Subcutaneous abdominal adipose tissue (tissue), 5 donors: ENCODE data around the gene ZCCHC8.
A peak's percentile ranks its signal among the peaks of the same experiment; 100 is the strongest.

ENCODE experiments used
- H3K27ac ChIP-seq: one replicate; pipeline ENCODE4 v1.7.0; 2013; ENCODE audit warnings: low read depth, mild to moderate bottlenecking, inconsistent platforms, low read length, moderate library complexity
- H3K27me3 ChIP-seq, 5 donors: one replicate each; pipeline ENCODE4 v1.7.0; 2013; ENCODE audit warnings: low read length in 5 of 5, inconsistent platforms in 1 of 5; ENCODE audit not compliant: control insufficient read depth in 5 of 5, insufficient read depth in 4 of 5
- H3K36me3 ChIP-seq, 5 donors: one replicate each; pipeline ENCODE4 v1.7.0; 2013; ENCODE audit warnings: low read length in 5 of 5; ENCODE audit not compliant: control insufficient read depth in 5 of 5, insufficient read depth in 5 of 5
- H3K4me1 ChIP-seq, 5 donors: one replicate each; pipeline ENCODE4 v1.7.0; 2013; ENCODE audit warnings: low read length in 5 of 5, mild to moderate bottlenecking in 3 of 5, moderate library complexity in 1 of 5; ENCODE audit not compliant: control insufficient read depth in 5 of 5, insufficient read depth in 5 of 5
- H3K4me3 ChIP-seq, 5 donors: one replicate each; pipeline ENCODE4 v1.7.0; 2013; ENCODE audit warnings: low read length in 5 of 5, low read depth in 1 of 5
- H3K9ac ChIP-seq, 5 donors: one replicate each; pipeline ENCODE4 v1.7.0; 2013; ENCODE audit warnings: low read length in 5 of 5, mild to moderate bottlenecking in 4 of 5, moderate library complexity in 3 of 5
- H3K9me3 ChIP-seq, 5 donors: one replicate each; pipeline ENCODE4 v1.7.0; 2013; ENCODE audit warnings: low read length in 5 of 5; ENCODE audit not compliant: control insufficient read depth in 5 of 5
- donor health status: healthy.
- donor health status: healthy.
- donor health status: healthy.
- donor health status: healthy.
- donor health status: healthy.

ZCCHC8 gene

DNA sequence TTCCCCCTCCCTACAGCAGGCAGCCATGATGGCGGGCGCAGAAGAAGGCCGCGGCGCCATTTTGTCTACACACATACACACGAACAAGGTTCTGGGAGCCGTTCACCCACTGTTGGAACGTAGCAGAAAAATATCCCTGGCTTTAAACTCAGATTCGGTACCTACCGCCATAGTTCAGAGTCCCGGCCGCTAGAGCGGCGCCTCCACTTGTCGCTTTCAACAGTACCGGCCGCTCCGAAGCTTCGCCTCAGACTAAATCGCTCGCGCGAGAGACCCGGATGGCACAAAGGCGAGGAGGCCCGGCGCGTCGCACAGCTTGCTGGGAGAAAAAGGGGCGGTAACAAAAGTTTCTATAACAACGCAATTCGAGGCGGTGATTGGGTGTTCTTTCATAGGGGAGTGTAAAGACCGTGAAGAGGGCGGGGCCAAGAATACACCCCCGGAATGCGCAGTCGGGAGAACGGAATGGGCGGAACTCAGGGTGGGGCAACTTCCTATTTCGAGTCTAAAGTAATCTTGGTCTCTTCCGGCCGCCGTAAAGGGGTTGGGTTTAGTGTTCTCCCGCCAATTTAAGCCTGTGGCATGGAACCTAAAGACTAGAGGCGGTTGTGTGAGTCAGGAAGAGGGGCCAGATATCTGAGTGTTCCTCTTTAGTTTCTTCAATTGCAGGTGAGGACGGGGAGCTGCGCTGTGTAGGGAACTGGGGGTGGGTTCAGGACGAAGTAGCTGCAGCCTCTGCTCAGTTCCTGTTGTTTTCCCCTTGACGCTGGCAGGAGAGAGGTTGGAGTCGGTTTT, 26.1 kb upstream of the ZCCHC8 start, which contains the start of the genes KNTC1 and RSRC2:
KNTC1 (plus strand) TSS at position 567 of the 795 bp plus-strand sequence. CDS start 2,815 bp downstream, outside the sequence.
RSRC2 (minus strand) TSS at position 254 of the 795 bp plus-strand sequence; CDS start at position 171, 83 bp downstream.
- H3K4me3 ChIP-seq = peak within 1 kb of the TSS; percentile 90 to 99 (median 94)
- peaks cover 2 to 9% (median 4%) of the 10 kb centered on the region in 5 donors for H3K36me3 ChIP-seq
- peak within 1 kb of the TSS; percentile 98 to 100 (median 99) for H3K9ac ChIP-seq
- peak within 1 kb of the TSS; percentile 100 for H3K27ac ChIP-seq
- no peaks in the 10 kb centered on the region for H3K27me3 ChIP-seq
- H3K4me1 ChIP-seq = peaks cover 7 to 45% (median 40%) of the 10 kb centered on the region in 5 donors
- no peaks in the 10 kb centered on the region for H3K9me3 ChIP-seq

DNA sequence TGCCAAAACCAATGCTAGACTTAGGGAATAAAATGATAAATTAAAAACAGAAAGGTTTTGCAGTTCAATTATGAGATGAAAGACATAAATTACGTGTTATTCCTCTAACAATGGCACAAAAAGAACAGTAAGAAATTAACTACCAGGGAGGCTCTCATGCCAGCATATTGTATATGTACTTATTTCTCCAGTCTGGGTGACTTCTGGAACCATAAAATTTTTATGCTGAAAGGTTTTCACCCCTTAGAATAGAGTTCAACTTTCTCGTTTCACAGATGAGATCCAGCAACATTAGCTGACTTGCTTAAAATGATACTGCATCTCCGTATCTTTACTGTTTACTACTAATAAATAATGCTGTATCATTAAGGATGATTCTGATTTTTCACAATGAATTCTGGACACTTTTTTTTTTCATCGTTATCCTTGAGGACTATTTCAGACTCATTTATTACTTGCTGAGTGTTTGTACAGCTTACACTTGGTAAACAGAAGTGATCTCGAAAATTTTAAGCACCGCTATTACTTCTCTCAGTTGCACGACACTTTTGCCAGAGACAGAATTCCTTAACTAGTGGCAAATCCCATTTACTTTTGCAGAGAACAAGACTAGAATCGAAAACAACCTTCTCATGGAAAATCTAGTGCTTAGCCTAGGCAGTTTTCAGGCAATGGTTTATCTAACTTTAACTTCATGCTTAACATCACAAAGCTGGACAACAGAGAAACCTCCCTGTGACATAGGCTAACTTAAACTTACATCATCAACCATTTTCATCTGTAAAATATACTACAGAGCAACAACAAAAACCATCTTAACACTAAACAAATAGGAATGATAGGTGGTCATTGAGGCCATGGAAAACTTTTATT, 23.4 kb upstream of the ZCCHC8 start:
- Histone ChIP-seq H3K27me3 (no peaks in the 10 kb centered on the region), H3K4me1 (peaks cover 7 to 45% (median 42%) of the 10 kb centered on the region in 5 donors), H3K9me3 (no peaks in the 10 kb centered on the region), H3K4me3 (peak overlapping the region; percentile 57 to 74 (median 71)), H3K9ac (peak overlapping the region in 4 of 5 donors; percentile 31 to 84 (median 64)), H3K27ac (peak overlapping the region; percentile 100), H3K36me3 (peaks cover 29 to 33% (median 30%) of the 10 kb centered on the region in 5 donors)

DNA sequence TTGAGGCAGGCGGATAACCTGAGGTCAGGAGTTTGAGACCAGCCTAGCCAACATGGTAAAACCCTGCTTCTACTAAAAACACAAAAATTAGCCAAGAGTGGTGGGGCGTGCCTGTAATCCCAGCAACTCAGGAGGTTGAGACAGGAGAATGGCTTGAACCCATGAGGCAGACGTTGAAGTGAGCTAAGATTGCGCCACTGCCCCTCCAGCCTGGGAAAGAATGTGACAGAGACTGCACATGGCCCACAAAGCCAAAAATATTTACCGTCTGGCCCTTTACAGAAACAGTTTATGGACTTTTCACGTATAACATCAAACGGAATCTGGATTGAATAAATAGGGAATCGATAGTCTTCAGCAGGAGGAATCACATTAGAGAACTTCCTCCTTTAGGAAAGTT, 22.5 kb upstream of the ZCCHC8 start:
- Histone ChIP-seq H3K9ac (peak overlapping the region in 4 of 5 donors; percentile 1 to 84 (median 48)), H3K27ac (peak overlapping the region; percentile 100), H3K4me3 (peak overlapping the region in 3 of 5 donors; percentile 42 to 74 (median 71)), H3K4me1 (peaks cover 7 to 45% (median 42%) of the 10 kb centered on the region in 5 donors), H3K9me3 (no peaks in the 10 kb centered on the region), H3K36me3 (peaks cover 36 to 41% (median 38%) of the 10 kb centered on the region in 5 donors), H3K27me3 (no peaks in the 10 kb centered on the region)

DNA sequence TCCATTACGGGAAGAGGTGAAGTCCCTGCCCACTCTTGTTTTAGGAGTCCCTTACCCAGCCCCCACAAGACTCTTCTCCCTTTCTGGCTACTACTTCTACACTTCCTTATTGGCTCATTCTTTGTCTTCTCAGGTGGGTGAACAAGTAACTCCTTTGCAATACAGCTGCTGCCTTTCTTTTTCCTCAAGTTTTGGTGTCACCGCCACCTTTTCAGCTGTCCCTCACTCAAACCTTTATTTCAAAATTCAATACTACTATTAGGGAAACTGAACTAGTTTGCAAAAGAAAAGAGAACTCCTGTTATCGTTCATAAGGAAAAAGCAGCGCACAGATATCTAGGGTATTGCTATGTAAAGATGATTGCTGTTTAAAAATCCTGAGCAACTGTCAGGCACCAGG, 19.9 kb upstream of the ZCCHC8 start:
- Histone ChIP-seq H3K9me3 (no peaks in the 10 kb centered on the region), H3K36me3 (peaks cover 54 to 67% (median 62%) of the 10 kb centered on the region in 5 donors), H3K27me3 (no peaks in the 10 kb centered on the region), H3K4me1 (peaks cover 3 to 35% (median 32%) of the 10 kb centered on the region in 5 donors), H3K4me3 (no peak overlapping the region), H3K9ac (no peak overlapping the region), H3K27ac (no peak overlapping the region)

DNA sequence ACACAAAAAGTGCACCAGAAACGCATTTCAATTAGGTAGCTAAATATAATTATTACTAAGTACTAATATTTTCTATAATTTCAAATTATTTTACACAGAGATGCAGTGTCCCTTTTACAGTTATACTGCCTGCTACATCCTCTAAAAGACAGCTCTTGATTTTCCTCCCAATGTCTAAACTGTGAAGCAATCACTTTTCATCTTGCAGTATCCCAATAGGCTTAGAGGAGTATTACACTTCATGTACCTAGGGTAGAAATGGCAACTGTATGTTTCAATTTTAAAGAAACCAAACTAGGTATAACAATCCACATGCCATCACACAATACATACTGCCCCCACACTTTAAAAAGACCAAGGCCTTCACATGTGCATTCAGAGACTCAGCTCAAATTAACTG, 18.7 kb upstream of the ZCCHC8 start:
- Histone ChIP-seq H3K36me3 (peaks cover 61 to 80% (median 74%) of the 10 kb centered on the region in 5 donors), H3K9me3 (no peaks in the 10 kb centered on the region), H3K4me1 (peaks cover 2 to 28% (median 25%) of the 10 kb centered on the region in 5 donors), H3K27ac (no peak overlapping the region), H3K4me3 (no peak overlapping the region), H3K27me3 (no peaks in the 10 kb centered on the region), H3K9ac (no peak overlapping the region)

DNA sequence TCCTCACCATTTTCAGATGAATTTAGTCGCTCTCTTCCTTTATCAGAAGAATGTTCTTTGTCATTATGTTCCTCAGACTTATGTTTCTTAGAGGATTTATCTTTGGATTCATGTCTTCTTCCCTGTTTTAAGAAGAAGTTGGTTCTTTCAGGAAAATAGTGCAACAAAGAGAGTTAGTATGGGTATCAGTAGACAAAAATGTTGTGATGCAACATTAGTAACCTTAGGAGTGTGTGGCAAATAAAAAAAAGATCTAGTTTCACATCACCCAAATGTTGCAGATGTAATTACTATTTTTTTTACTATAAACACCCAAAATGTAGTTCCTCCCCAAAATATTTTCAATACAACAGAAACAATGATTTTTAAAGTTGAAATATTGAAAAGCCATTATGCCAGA, 18.2 kb upstream of the ZCCHC8 start:
- Histone ChIP-seq H3K27ac (no peak overlapping the region), H3K36me3 (peaks cover 61 to 84% (median 77%) of the 10 kb centered on the region in 5 donors), H3K9me3 (no peaks in the 10 kb centered on the region), H3K9ac (no peak overlapping the region), H3K27me3 (no peaks in the 10 kb centered on the region), H3K4me3 (no peak overlapping the region), H3K4me1 (peaks cover 2 to 23% (median 19%) of the 10 kb centered on the region in 5 donors)

DNA sequence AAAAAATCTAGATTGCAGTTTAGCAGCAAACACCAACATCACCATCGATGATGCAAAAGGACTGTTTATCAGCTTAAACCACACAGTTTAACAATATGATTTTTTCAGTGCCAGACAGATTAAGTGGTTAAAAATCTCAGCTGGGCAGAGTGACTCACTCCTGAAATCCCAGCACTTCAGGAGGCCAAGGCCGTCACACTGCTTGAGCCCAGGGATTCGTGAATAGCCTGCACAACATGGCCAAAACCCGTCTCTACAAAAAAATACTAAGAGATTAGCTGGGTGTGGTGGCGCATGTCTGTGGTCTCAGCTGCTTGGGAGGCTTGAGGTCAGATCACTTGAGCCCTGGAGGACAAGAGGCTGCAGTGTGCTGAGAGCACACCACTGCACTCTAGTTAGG, 17.1 kb upstream of the ZCCHC8 start:
- no peak overlapping the region for H3K9ac ChIP-seq
- peaks cover 66 to 91% (median 84%) of the 10 kb centered on the region in 5 donors for H3K36me3 ChIP-seq
- no peak overlapping the region for H3K27ac ChIP-seq
- H3K4me1 ChIP-seq = peaks cover 0 to 13% (median 9%) of the 10 kb centered on the region in 5 donors
- no peaks in the 10 kb centered on the region for H3K27me3 ChIP-seq
- no peaks in the 10 kb centered on the region for H3K9me3 ChIP-seq
- no peak overlapping the region for H3K4me3 ChIP-seq

DNA sequence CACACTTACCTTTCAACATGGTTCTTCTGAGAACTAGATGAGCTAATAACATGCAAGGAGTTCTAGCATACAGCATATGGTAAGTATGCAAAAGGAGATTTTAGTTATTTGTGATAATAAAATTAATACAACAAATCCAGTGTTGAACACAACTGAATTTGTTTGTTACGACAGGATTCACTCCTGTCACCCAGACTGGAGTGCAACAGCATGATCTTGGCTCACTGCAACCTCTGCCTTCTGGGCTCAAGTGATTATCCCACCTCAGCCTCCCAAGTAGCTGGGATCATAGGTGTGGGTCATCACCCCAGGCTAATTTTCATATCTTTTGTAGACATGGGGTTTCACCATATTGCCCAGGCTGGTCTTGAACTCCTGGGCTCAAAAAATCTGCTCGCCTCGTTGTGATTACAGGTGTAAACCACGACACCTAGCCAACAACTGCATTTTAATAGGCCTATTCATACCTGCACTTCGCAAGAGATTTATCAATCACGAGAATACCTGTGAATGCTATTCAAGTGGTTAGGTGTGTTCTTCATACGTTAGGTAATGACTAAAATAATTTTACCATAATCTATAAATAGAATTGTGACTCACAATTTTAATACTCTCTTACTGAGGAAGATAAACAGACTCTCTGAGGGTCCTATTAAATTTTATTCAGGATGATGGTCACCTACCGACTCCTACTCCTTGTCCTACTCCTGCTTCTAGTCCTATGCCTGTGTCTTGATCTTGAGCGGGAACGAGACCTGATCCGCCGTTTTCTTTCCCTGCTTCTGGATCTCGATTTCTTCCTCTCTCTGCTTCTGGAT, 16.0 kb upstream of the ZCCHC8 start:
- H3K4me1 ChIP-seq = peaks cover 0 to 1% (median 0%) of the 10 kb centered on the region in 5 donors
- H3K9me3 ChIP-seq = no peaks in the 10 kb centered on the region

DNA sequence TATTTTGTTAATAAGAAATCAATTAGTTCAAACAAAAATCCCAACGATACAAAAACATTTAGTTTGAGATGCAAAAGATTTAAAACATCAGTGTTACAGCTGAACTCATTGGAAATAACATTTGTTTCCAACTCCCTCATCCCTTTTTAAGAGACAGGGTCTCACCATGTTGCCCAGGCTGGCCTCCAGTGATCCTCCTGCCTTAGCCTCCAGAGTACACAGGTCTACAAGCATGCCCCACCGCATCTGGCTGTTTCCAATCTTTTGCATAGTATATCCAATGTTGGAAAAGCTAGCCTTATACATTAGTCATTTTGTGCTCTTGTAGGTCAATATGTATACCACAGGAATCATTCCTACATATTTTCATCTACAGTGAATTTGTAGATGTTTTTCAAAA, 14.5 kb upstream of the ZCCHC8 start:
- no peak overlapping the region for H3K27ac ChIP-seq
- no peak overlapping the region for H3K9ac ChIP-seq
- no peaks in the 10 kb centered on the region for H3K9me3 ChIP-seq
- no peaks in the 10 kb centered on the region for H3K4me1 ChIP-seq
- peaks cover 57 to 96% (median 87%) of the 10 kb centered on the region in 5 donors for H3K36me3 ChIP-seq
- H3K27me3 ChIP-seq = no peaks in the 10 kb centered on the region
- no peak overlapping the region for H3K4me3 ChIP-seq

More for the DNA sequence above, 16.0 kb upstream of the ZCCHC8 start:
- peaks cover 63 to 96% (median 88%) of the 10 kb centered on the region in 5 donors for H3K36me3 ChIP-seq
- no peak overlapping the region for H3K4me3 ChIP-seq
- H3K27me3 ChIP-seq = no peaks in the 10 kb centered on the region
- H3K9ac ChIP-seq = no peak overlapping the region
- no peak overlapping the region for H3K27ac ChIP-seq
